HG03442 (cell line): Measurements from ENCODE around the gene CAMSAP2.

Source experiments
- ATAC-seq: cut with Tn5 transposase; IDR thresholded peaks from one replicate; pipeline ENCODE4 v1.9.1; 2021; ENCODE audit warnings: mild to moderate bottlenecking, moderate library complexity; ENCODE audit not compliant: unreplicated experiment

CAMSAP2 gene

GRCh38 chr1:200896531-200897196, 158.0 kb downstream of the CAMSAP2 start:
- no peak for ATAC-seq

- ATAC-seq = no peak
Measured at GRCh38 chr1:200897259-200897658, 158.6 kb downstream of the CAMSAP2 start.

DNA sequence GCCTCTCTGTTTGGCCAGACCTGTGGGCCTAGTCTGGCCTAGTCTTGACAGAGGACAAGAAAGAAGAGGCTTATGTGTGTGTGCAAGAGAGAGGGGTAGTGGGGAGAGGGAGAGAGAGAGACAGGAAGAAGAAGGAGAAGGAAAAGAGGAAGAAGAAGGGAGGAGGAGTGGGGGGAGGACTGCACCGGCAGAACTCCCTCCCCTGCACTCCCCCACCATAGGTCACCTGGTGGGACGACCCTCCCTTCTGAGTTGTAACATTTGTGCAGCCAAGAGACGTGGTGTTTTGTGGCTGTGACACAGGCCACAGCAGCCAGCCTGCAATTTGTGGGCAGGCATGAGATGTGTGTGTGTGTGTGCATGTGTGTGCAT, 160.3 kb downstream of the CAMSAP2 start:
- ATAC-seq = no peak

DNA sequence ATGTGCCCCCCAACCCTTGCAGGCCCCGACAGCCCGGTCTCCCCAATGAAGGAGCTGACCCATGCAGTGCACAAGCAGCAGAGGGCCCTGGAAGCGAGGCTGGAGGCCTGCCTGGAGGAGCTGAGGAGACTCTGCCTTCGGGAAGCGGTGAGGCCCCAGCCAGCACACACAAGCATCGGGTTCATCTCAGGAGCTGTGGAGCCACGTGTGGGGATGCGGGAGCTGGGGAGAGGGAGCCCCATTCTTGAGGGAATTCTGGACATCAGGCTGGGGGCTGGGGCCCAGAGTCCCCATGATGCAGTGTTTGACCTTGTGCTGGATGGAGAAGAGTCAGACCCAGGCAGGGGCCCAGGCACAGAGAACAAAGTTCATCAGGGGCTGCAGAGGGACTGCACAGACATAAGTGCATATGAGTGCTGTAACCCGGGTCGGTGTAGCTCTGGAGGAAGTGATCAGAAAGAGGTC, 160.8 kb downstream of the CAMSAP2 start:
- ATAC-seq = no peak

- ATAC-seq = no peak
Measured at GRCh38 chr1:200899954-200900867, 161.5 kb downstream of the CAMSAP2 start.

- ATAC-seq = no peak
Measured at GRCh38 chr1:200900877-200901276, 162.2 kb downstream of the CAMSAP2 start.

DNA sequence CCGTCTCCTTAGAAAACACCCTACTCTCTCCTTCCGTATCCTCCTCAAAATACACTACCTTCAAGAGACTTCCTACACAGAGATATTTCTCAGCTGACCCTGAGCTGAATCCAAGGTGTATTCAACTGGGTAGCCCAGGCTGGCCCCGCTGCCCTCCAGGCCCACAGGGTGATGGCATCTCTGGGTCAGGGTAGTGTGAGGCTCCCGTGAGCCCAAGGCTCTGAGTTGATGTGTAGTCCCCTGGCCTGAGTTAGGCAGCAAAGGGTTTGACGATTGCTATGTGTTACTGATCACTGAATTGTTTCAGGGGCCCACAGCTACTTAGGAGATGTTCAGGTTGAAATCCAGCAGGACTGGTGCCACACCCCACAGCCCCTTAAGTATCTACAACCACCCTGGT, 162.7 kb downstream of the CAMSAP2 start:
- ATAC-seq = no peak

- no peak for ATAC-seq
Measured at GRCh38 chr1:200901796-200902444, 163.2 kb downstream of the CAMSAP2 start.

GRCh38 chr1:200903793-200904192, 165.1 kb downstream of the CAMSAP2 start:
- ATAC-seq = no peak

DNA sequence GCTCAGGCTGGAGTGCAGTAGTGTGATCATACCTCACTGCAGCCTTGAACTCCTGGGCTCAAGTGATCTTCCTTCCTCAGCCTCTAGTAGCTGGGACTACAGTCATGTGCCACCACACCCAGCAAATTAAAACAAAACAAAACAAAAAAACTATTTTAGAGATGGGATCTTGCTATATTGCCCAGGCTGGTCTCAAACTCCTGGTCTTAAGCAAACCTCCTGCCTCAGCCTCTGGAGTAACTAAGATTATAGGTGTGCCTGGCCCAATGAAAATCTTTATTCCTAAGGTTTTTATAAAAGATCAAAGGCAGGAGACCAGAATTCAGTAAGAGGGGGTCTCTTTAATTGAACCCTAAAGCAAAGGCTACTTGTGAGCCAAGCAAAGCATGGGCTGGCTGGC, 166.1 kb downstream of the CAMSAP2 start:
- no peak for ATAC-seq

DNA sequence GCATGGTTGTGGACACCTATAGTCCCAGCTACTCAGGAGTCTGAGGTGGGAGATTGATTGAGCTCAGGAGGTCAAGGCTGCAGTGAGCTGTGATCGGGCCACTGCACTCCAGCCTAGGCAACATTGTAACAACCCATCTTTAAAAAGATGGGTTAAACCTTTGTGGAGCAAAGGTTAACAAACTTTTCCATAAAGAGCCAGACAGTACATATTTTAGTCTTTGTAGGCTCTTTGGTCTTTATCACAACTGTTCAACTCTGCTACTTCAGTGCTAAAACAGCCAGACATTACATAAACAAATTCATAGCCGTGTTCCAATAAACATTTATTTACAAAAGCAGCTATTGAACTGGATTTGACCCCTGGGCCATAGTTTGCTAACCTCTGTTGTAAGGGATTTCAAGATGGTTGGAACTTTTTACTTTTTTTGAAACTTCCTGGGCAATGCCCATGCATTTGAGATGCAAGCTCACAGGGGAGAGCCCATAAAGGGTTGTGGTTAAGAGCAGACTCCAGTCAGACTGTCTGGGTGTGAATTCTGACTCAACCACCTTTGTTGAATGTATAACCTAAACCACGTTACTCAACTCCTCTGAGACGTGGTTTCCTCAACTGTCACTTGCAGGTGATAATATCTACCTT, 166.8 kb downstream of the CAMSAP2 start:
- peak; percentile 55 for ATAC-seq

GRCh38 chr1:200906491-200906890, 167.8 kb downstream of the CAMSAP2 start:
- no peak for ATAC-seq

- peak; percentile 64 for ATAC-seq
Measured at GRCh38 chr1:200907611-200908097, 169.0 kb downstream of the CAMSAP2 start.

GRCh38 chr1:200908191-200908868, 169.6 kb downstream of the CAMSAP2 start:
- ATAC-seq = no peak

DNA sequence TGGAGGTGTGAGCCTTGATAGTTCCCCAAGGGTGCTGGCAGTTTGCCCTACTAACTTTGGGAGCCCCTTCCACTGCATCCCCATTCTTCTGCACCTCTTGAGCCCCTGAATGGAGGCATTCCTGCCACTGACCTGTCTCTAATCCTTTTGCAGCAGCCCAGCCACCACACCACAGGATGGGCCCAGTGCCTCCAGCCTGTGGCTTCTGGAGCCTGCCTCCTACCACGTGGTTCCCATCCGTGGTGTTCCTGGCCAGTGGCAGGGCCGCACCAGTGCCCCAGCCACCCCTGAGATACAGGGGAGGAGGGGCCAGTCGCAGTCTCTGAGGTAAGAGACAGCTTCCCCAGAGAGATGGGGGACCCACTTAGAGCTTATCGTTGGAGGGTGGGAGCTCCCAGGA, 170.4 kb downstream of the CAMSAP2 start:
- ATAC-seq = no peak

GRCh38 chr1:200909757-200910239, 171.1 kb downstream of the CAMSAP2 start:
- no peak for ATAC-seq
